Neural cell (in vitro differentiated cells): Measurements from ENCODE around the gene CADM4.

Experiments
- CTCF ChIP-seq: fragments of 450-650 bp; IDR thresholded peaks from 2 replicates; pipeline ENCODE4 v1.5.1; 2014; ENCODE audit warnings: antibody characterized with exemption, mild to moderate bottlenecking, moderate library complexity; ENCODE audit not compliant: poor library complexity, severe bottlenecking
- EP300 ChIP-seq: fragments of 450-650 bp; conservative IDR thresholded peaks from 2 replicates; pipeline ENCODE4 v1.6.1; 2014; ENCODE audit warnings: antibody characterized with exemption, mild to moderate bottlenecking, moderate library complexity; ENCODE audit not compliant: poor library complexity, severe bottlenecking
- EZH2 ChIP-seq: fragments of 200-600, 300-800 bp; shearing (Covaris generic), sonication (generic); IDR thresholded peaks from 2 replicates; pipeline ENCODE4 v1.6.1; 2014; ENCODE audit warnings: antibody characterized with exemption, low read length, borderline replicate concordance, mild to moderate bottlenecking; ENCODE audit not compliant: insufficient read depth, poor library complexity, severe bottlenecking
- MXI1 ChIP-seq: fragments of 450-650 bp; conservative IDR thresholded peaks from 2 replicates; pipeline ENCODE4 v1.6.1; 2014; ENCODE audit warnings: antibody characterized with exemption, mild to moderate bottlenecking; ENCODE audit not compliant: poor library complexity, severe bottlenecking
- POLR2AphosphoS5 ChIP-seq: IDR thresholded peaks from 2 replicates; pipeline ENCODE4 v1.6.1; 2012
- RAD21 ChIP-seq: fragments of 450-650 bp; conservative IDR thresholded peaks from 2 replicates; pipeline ENCODE4 v1.6.1; 2014; ENCODE audit warnings: antibody characterized with exemption, mild to moderate bottlenecking, moderate library complexity
- REST ChIP-seq: IDR thresholded peaks from 2 replicates; pipeline ENCODE4 v1.6.1; 2012; ENCODE audit warnings: borderline replicate concordance

GRCh38 chr19:43619262-43620060 is 20.2 kb downstream of the CADM4 start, which contains the start of gene ZNF428:
- no peak for TF ChIP-seq EZH2
- TF ChIP-seq CTCF, result peak; percentile 32
- no peak for TF ChIP-seq RAD21
- TF ChIP-seq EP300, result peak; percentile 77
- TF ChIP-seq POLR2AphosphoS5, result peak; percentile 93
- TF ChIP-seq MXI1, result peak; percentile 73
- peak; percentile 54 for TF ChIP-seq REST
